ENCODE results near the gene SUN1. TPM values are rescaled to one million over a fixed set of nuclear protein-coding genes. Genes with fewer than 3 reads are reported as not detected.

Gene SUN1
- total and polyA plus RNA-seq, 8 donors, result 101 to 182 (median 154) TPM

GRCh38 chr7:818031-818699 is 14.1 kb upstream of the SUN1 start:
- no peak overlapping the region for H3K27ac ChIP-seq
- intact Hi-C loops (cut with DNase I), result no loop called here

DNA sequence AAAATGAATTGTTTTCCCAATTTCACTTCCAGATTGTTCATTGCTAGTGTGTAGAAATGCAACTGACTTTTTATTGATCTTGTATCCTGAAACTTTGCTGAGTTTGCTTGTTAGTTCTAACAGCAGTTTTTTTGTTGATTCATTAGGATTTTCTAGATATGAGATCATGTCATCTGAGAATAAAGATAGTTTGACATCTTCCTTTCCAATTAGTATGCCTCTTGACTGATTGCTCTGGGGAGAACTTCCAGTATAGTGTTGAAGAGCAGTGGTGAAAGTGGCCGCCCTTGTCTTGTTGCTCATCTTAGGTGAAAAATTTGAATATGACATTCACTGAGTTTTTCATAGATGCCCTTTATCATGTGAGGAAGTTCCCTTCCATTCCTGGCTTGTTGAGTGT is 11.9 kb upstream of the SUN1 start:
- intact Hi-C loops (cut with DNase I), result no loop called here
- Histone ChIP-seq H3K4me1 (peaks cover 7 to 41% of the 10 kb centered on the region in 2 donors), H3K27ac (no peak overlapping the region), H3K4me3 (no peak overlapping the region), H3K27me3 (peaks cover 0 to 18% of the 10 kb centered on the region in 2 donors), H3K36me3 (no peaks in the 10 kb centered on the region), H3K9me3 (no peaks in the 10 kb centered on the region)
- TF ChIP-seq, protein P1, sequence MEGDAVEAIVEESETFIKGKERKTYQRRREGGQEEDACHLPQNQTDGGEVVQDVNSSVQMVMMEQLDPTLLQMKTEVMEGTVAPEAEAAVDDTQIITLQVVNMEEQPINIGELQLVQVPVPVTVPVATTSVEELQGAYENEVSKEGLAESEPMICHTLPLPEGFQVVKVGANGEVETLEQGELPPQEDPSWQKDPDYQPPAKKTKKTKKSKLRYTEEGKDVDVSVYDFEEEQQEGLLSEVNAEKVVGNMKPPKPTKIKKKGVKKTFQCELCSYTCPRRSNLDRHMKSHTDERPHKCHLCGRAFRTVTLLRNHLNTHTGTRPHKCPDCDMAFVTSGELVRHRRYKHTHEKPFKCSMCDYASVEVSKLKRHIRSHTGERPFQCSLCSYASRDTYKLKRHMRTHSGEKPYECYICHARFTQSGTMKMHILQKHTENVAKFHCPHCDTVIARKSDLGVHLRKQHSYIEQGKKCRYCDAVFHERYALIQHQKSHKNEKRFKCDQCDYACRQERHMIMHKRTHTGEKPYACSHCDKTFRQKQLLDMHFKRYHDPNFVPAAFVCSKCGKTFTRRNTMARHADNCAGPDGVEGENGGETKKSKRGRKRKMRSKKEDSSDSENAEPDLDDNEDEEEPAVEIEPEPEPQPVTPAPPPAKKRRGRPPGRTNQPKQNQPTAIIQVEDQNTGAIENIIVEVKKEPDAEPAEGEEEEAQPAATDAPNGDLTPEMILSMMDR (IDR thresholded peaks at IDR 0.05), result no peak
- DNase-seq, result no peak
- ATAC-seq, result no peak

More at GRCh38 chr7:818031-818699, 14.1 kb upstream of the SUN1 start:
- Histone ChIP-seq H3K27me3 (peaks cover 0 to 36% of the 10 kb centered on the region in 2 donors), H3K9me3 (no peaks in the 10 kb centered on the region), H3K4me1 (peaks cover 11 to 33% of the 10 kb centered on the region in 2 donors), H3K4me3 (peak overlapping the region in 1 of 2 donors; percentile 67), H3K36me3 (no peaks in the 10 kb centered on the region)
- no peak for DNase-seq
- no peak for ATAC-seq
- TF ChIP-seq, protein P1 (IDR thresholded peaks at IDR 0.05), result peak; percentile 10 to 34

DNA sequence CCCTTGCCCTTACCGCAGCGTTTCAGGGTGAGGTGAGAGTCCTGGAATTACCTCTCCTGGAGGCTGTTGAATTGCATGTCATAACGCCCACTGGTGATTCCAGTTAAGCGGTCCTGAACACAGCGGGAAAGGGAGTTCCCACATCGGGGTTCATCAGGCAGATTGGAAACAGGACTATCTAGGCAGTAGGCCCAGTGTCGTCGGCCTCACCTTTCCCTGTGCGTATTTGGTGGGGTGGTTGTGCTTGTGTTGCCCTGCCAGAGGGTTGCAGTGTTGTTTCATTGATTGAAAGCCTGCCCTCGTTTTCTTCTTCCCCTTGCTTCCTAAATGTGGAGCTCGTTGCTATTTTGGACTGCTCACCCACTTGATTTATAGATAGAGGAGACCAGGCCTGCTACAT is 10.6 kb upstream of the SUN1 start:
- TF ChIP-seq, protein P1 (IDR thresholded peaks at IDR 0.05), result no peak
- DNase-seq, result peak in 1 of 4 donors; percentile 13
- H3K4me3 ChIP-seq, result no peak overlapping the region
- no peaks in the 10 kb centered on the region for H3K36me3 ChIP-seq
- no peaks in the 10 kb centered on the region for H3K9me3 ChIP-seq
- H3K4me1 ChIP-seq, result peaks cover 7 to 37% of the 10 kb centered on the region in 2 donors
- no peak overlapping the region for H3K27ac ChIP-seq
- peaks cover 0 to 13% of the 10 kb centered on the region in 2 donors for H3K27me3 ChIP-seq
- ATAC-seq, result no peak
- intact Hi-C loops (cut with DNase I), result no loop called here

DNA sequence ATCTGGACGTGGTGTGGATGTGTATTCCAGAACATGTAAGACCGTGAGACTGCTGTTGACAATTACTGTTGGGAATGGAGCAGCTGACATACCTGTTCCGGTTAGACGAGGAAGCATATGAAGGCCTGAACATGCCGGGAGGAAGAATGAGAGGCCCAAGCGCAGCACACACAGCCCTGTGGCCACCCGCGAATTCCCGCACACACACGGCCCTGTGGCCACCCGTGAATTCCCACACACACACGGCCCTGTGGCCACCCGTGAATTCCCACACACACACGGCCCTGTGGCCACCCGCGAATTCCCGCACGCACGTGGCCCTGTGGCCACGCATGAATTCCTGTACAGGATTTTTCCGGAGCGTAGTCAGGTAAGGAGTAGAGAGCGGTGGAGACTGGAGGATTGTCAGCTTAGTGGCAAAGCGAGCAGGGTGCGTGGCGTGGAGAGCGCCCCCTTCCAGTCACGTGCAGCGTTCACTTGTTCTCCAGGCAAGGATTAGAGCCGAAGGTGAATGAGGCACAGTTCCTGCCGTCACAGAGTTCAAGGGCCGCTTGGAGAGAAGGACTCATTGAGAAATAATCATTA is 9.5 kb upstream of the SUN1 start:
- Histone ChIP-seq H3K4me1 (peaks cover 3 to 29% of the 10 kb centered on the region in 2 donors), H3K27ac (no peak overlapping the region), H3K9me3 (no peaks in the 10 kb centered on the region), H3K4me3 (no peak overlapping the region), H3K36me3 (no peaks in the 10 kb centered on the region), H3K27me3 (peaks cover 0 to 4% of the 10 kb centered on the region in 2 donors)
- ATAC-seq, result no peak
- peak in 1 of 4 donors; percentile 58 for DNase-seq
- intact Hi-C loops (cut with DNase I), result no loop called here
- TF ChIP-seq, protein P1 (IDR thresholded peaks at IDR 0.05), result no peak

GRCh38 chr7:823649-824048 is 8.6 kb upstream of the SUN1 start:
- H3K36me3 ChIP-seq, result no peaks in the 10 kb centered on the region
- no peak overlapping the region for H3K4me3 ChIP-seq
- H3K27ac ChIP-seq, result peak overlapping the region in 1 of 2 donors; percentile 37
- intact Hi-C loops (cut with DNase I), result no loop called here
- H3K4me1 ChIP-seq, result peaks cover 3 to 24% of the 10 kb centered on the region in 2 donors
- DNase-seq (peak in 1 of 4 donors; percentile 32), ATAC-seq (no peak)
- H3K27me3 ChIP-seq, result no peaks in the 10 kb centered on the region
- H3K9me3 ChIP-seq, result no peaks in the 10 kb centered on the region
- TF ChIP-seq, protein P1 (IDR thresholded peaks at IDR 0.05), result no peak
